H1 (cell line): ENCODE measurements around the gene FAR2. TPM values are rescaled to one million over a fixed set of nuclear protein-coding genes. Genes with fewer than 3 reads are reported as not detected.

Source experiments
- CTCF ChIA-PET: fragments of 300-600 bp; sonication (Branson Sonifier 250); formaldehyde crosslinking; loops from one replicate; lab custom pipeline; 2021; ENCODE audit not compliant: partially characterized antibody; lab: Charles Lee
- POLR2A ChIA-PET: fragments of 300-600 bp; sonication (Branson Sonifier 250); formaldehyde crosslinking; loops from one replicate; lab custom pipeline; 2021; ENCODE audit warnings: inconsistent platforms; ENCODE audit not compliant: partially characterized antibody; lab: Charles Lee
- DNase-seq, 2 experiments: peaks; one replicate each; pipeline versions ENCODE4 v3.0.0 to v3.0.0-alpha.2; 2010 to 2022; ENCODE audit warnings: low spot score in 2 of 2, low read depth in 1 of 2, mixed read lengths in 1 of 2
- FAIRE-seq: peaks from 2 replicates; lab custom pipeline; 2011; peaks lifted over from hg19 to GRCh38; lab: Jason Lieb, UNC
- H2AFZ ChIP-seq: 2 replicates; pipeline ENCODE4 v1.8.1; 2012; ENCODE audit warnings: low read length, inconsistent platforms
- H2AK5ac ChIP-seq: 2 replicates; pipeline ENCODE4 v1.6.1; 2013; ENCODE audit warnings: low read depth, low read length
- H2BK120ac ChIP-seq: replicated peaks from 2 replicates; pipeline ENCODE3; 2013; ENCODE audit warnings: low read depth, low read length, inconsistent platforms
- H2BK12ac ChIP-seq: 2 replicates; pipeline ENCODE4 v1.6.1; 2013; ENCODE audit warnings: low read depth, low read length
- H2BK15ac ChIP-seq: 2 replicates; pipeline ENCODE4 v1.6.1; 2013; ENCODE audit warnings: low read length
- H2BK20ac ChIP-seq: 2 replicates; pipeline ENCODE4 v1.6.1; 2013; ENCODE audit warnings: low read length
- H2BK5ac ChIP-seq: 2 replicates; pipeline ENCODE4 v1.6.1; 2013; ENCODE audit warnings: low read depth, low read length
- H3K14ac ChIP-seq: 2 replicates; pipeline ENCODE4 v1.6.1; 2013; ENCODE audit warnings: inconsistent platforms; ENCODE audit not compliant: insufficient read length
- H3K18ac ChIP-seq: 2 replicates; pipeline ENCODE4 v1.6.1; 2013; ENCODE audit warnings: low read length; ENCODE audit errors: extremely low read depth
- H3K23ac ChIP-seq: 2 replicates; pipeline ENCODE4 v1.6.1; 2013; ENCODE audit warnings: inconsistent platforms; ENCODE audit not compliant: insufficient read length
- H3K23me2 ChIP-seq: 2 replicates; pipeline ENCODE4 v1.6.1; 2013; ENCODE audit warnings: low read depth, low read length
- H3K27ac ChIP-seq: 2 replicates; pipeline ENCODE4 v1.6.1; 2011; ENCODE audit warnings: low read depth, low read length, inconsistent platforms
- H3K27me3 ChIP-seq, 4 experiments: replicated peaks in 1 of 4; 1 replicate in 1 of 4; 2 replicates in 3 of 4; pipeline versions ENCODE4 v1.6.1 to v1.8.1; 2011 to 2013; ENCODE audit warnings: low read length in 3 of 4, mild to moderate bottlenecking in 3 of 4, inconsistent platforms in 2 of 4, mixed read lengths in 2 of 4, moderate library complexity in 1 of 4; ENCODE audit not compliant: control insufficient read depth in 3 of 4, insufficient read depth in 3 of 4; ENCODE audit errors: extremely low read depth in 1 of 4
- H3K36me3 ChIP-seq, 4 experiments: 2 replicates each; pipeline versions ENCODE4 v1.6.1 to v1.8.1; 2011 to 2013; ENCODE audit warnings: mild to moderate bottlenecking in 4 of 4, low read length in 3 of 4, moderate library complexity in 2 of 4, control low read depth in 1 of 4, inconsistent platforms in 1 of 4; ENCODE audit not compliant: insufficient read depth in 4 of 4, control insufficient read depth in 2 of 4
- H3K4ac ChIP-seq: replicated peaks from 2 replicates; pipeline ENCODE3; 2013; ENCODE audit warnings: low read length, low read depth, mixed read lengths, inconsistent platforms; ENCODE audit not compliant: insufficient read length
- H3K4me1 ChIP-seq, 4 experiments: replicated peaks in 1 of 4; 1 replicate in 1 of 4; 2 replicates in 3 of 4; pipeline versions ENCODE4 v1.6.1 to v1.8.1; 2011 to 2013; ENCODE audit warnings: low read length in 3 of 4, inconsistent platforms in 2 of 4, mixed read lengths in 1 of 4; ENCODE audit not compliant: insufficient read depth in 4 of 4, control insufficient read depth in 3 of 4
- H3K4me2 ChIP-seq, 2 experiments: 2 replicates each; pipeline versions ENCODE4 v1.6.1 to v1.8.1; 2011 to 2013; ENCODE audit warnings: low read depth in 2 of 2, low read length in 2 of 2, control low read depth in 1 of 2, inconsistent platforms in 1 of 2, mild to moderate bottlenecking in 1 of 2; ENCODE audit not compliant: insufficient read depth in 1 of 2
- H3K4me3 ChIP-seq, 4 experiments: fragments of 200-600, 300-600 bp in 1 of 4; sonication (generic), shearing (Covaris generic), sonication (Bioruptor Twin) in 1 of 4; 2 replicates each; pipeline versions ENCODE4 v1.5.1 to v1.8.1; 2011 to 2016; ENCODE audit warnings: low read length in 4 of 4, low read depth in 3 of 4, control low read depth in 2 of 4, inconsistent platforms in 2 of 4, mild to moderate bottlenecking in 2 of 4, mixed read lengths in 1 of 4, moderate library complexity in 1 of 4; ENCODE audit not compliant: insufficient read depth in 2 of 4; ENCODE audit errors: extremely low read depth in 1 of 4
- H3K56ac ChIP-seq: replicated peaks from 2 replicates; pipeline ENCODE3; 2013; ENCODE audit warnings: low read depth, mild to moderate bottlenecking, mixed read lengths, low read length, inconsistent platforms; ENCODE audit not compliant: insufficient read length
- H3K79me1 ChIP-seq: 2 replicates; pipeline ENCODE4 v1.6.1; 2013; ENCODE audit warnings: low read depth, low read length, control low read depth
- H3K79me2 ChIP-seq, 2 experiments: 2 replicates each; pipeline versions ENCODE4 v1.6.1 to v1.8.1; 2012 to 2013; ENCODE audit warnings: low read length in 2 of 2, mild to moderate bottlenecking in 2 of 2, inconsistent platforms in 1 of 2; ENCODE audit not compliant: insufficient read depth in 2 of 2, control insufficient read depth in 1 of 2
- H3K9ac ChIP-seq, 4 experiments: replicated peaks in 1 of 4; 1 replicate in 1 of 4; 2 replicates in 3 of 4; pipeline versions ENCODE4 v1.6.1 to v1.8.1; 2011 to 2013; ENCODE audit warnings: low read depth in 3 of 4, low read length in 3 of 4, control low read depth in 2 of 4, mild to moderate bottlenecking in 2 of 4, moderate library complexity in 2 of 4, inconsistent platforms in 1 of 4; ENCODE audit errors: extremely low read depth in 1 of 4
- H3K9me3 ChIP-seq, 2 experiments: 2 replicates each; pipeline versions ENCODE4 v1.6.1 to v1.8.1; 2012 to 2013; ENCODE audit warnings: mild to moderate bottlenecking in 2 of 2, moderate library complexity in 2 of 2, control low read depth in 1 of 2, inconsistent platforms in 1 of 2, low read depth in 1 of 2, low read length in 1 of 2, mixed read lengths in 1 of 2; ENCODE audit not compliant: insufficient read depth in 2 of 2
- H4K20me1 ChIP-seq, 2 experiments: replicated peaks in 1 of 2; 2 replicates each; pipeline versions ENCODE3 to v1.8.1; 2011 to 2013; ENCODE audit warnings: inconsistent platforms in 2 of 2, low read length in 2 of 2, mild to moderate bottlenecking in 1 of 2; ENCODE audit not compliant: insufficient read depth in 2 of 2, control insufficient read depth in 1 of 2
- H4K5ac ChIP-seq: 2 replicates; pipeline ENCODE4 v1.6.1; 2013; ENCODE audit warnings: low read length, low read depth, mixed read lengths, inconsistent platforms; ENCODE audit not compliant: insufficient read length
- H4K8ac ChIP-seq: 2 replicates; pipeline ENCODE4 v1.8.0; 2013; ENCODE audit warnings: mild to moderate bottlenecking, moderate library complexity, low read length, inconsistent platforms; ENCODE audit not compliant: insufficient read depth; ENCODE audit errors: extremely low read depth
- H4K91ac ChIP-seq: replicated peaks from 2 replicates; pipeline ENCODE3; 2013; ENCODE audit warnings: low read length, mixed read lengths, inconsistent platforms; ENCODE audit not compliant: insufficient read length
- ASH2L ChIP-seq: fragments of 200-600, 300-600 bp; sonication (generic); IDR thresholded peaks from one replicate; pipeline ENCODE4 v1.7.1; 2017; ENCODE audit warnings: low read length
- BRCA1 ChIP-seq: IDR thresholded peaks from 2 replicates; pipeline ENCODE4 v1.6.1; 2012; ENCODE audit warnings: low read depth, low read length, improper control_type of control experiment
- CBX5 ChIP-seq: fragments of 300-800, 300-1000 bp; sonication (generic); IDR thresholded peaks from 2 replicates; pipeline ENCODE4 v1.7.1; 2016; ENCODE audit warnings: antibody characterized with exemption, low read length, low read depth
- CEBPB ChIP-seq: IDR thresholded peaks from 2 replicates; pipeline ENCODE4 v1.6.1; 2012; ENCODE audit warnings: low read depth, low read length
- CTBP2 ChIP-seq: IDR thresholded peaks from 2 replicates; pipeline ENCODE4 v1.7.0; 2011; ENCODE audit warnings: borderline replicate concordance, mild to moderate bottlenecking, moderate library complexity, mixed read lengths, low read length; ENCODE audit not compliant: insufficient read depth, insufficient read length
- FOSL1 ChIP-seq: IDR thresholded peaks from 2 replicates; pipeline ENCODE4 v1.6.1; 2011; ENCODE audit warnings: mild to moderate bottlenecking, low read depth, low read length, moderate library complexity; ENCODE audit not compliant: insufficient read depth
- JUND ChIP-seq: IDR thresholded peaks from 2 replicates; pipeline ENCODE4 v1.6.1; 2011; ENCODE audit warnings: mild to moderate bottlenecking, improper control_type of control experiment, low read length
- MAFK ChIP-seq: IDR thresholded peaks from 2 replicates; pipeline ENCODE4 v1.6.1; 2012; ENCODE audit warnings: low read depth, mild to moderate bottlenecking, improper control_type of control experiment, low read length
- RAD21 ChIP-seq, 2 experiments: IDR thresholded peaks in 1 of 2; conservative IDR thresholded peaks in 1 of 2; 2 replicates each; pipeline ENCODE4 v1.6.1; 2011; ENCODE audit warnings: low read depth in 2 of 2, low read length in 2 of 2, improper control_type of control experiment in 1 of 2, inconsistent platforms in 1 of 2, mild to moderate bottlenecking in 1 of 2, moderate library complexity in 1 of 2
- RXRA ChIP-seq: IDR thresholded peaks from 2 replicates; pipeline ENCODE4 v1.6.1; 2011; ENCODE audit warnings: low read depth, mild to moderate bottlenecking, low read length, moderate library complexity; ENCODE audit not compliant: insufficient read depth
- SP2 ChIP-seq: IDR thresholded peaks from 2 replicates; pipeline ENCODE4 v1.6.1; 2012; ENCODE audit warnings: mild to moderate bottlenecking, low read length, inconsistent platforms
- SP4 ChIP-seq: IDR thresholded peaks from 2 replicates; pipeline ENCODE4 v1.6.1; 2012; ENCODE audit warnings: low read length, inconsistent platforms
- TBP ChIP-seq: IDR thresholded peaks from 2 replicates; pipeline ENCODE4 v1.6.1; 2011; ENCODE audit warnings: low read depth, low read length, improper control_type of control experiment
- TEAD4 ChIP-seq: IDR thresholded peaks from 2 replicates; pipeline ENCODE4 v1.6.1; 2012; ENCODE audit warnings: low read depth, low read length, inconsistent platforms, mixed read lengths
- ZNF274 ChIP-seq: IDR thresholded peaks from 2 replicates; pipeline ENCODE4 v1.7.0; 2012; ENCODE audit warnings: low read length, borderline replicate concordance; ENCODE audit errors: extremely low read depth
- WGBS, 2 experiments: shearing (Covaris generic) in 1 of 2; methylation state at CpG; one replicate each; pipeline versions ENCODE4 v1.1.6 to v1.1.7; 2013 to 2015; ENCODE audit warnings: low lambda C conversion rate in 2 of 2, mixed read lengths in 2 of 2, inconsistent platforms in 1 of 2, low coverage in 1 of 2, missing lambda C conversion rate in 1 of 2; ENCODE audit not compliant: insufficient replicate concordance in 2 of 2, insufficient coverage in 1 of 2, insufficient read length in 1 of 2; ENCODE audit errors: extremely low coverage in 1 of 2, missing lambda C conversion rate in 1 of 2; 5-methylcytosine and 5-hydroxymethylcytosine counted together
- polyA plus RNA-seq, 7 experiments: library from polyadenylated mRNA; depleted of rRNA in 3 of 7; stranded (reverse) in 5 of 7; unstranded in 2 of 7; fragments of >200 nt in 5 of 7; fragments of 200-250 nt in 2 of 7; gene quantifications; 1 replicate in 5 of 7; 2 replicates in 1 of 7; 4 replicates in 1 of 7; pipeline versions ENCODE4 v1.2.1 to v1.2.3, GENCODE V29; 2011 to 2013; ENCODE audit warnings: missing spikeins in 2 of 7, mixed read lengths in 2 of 7
- total RNA-seq: library from RNA; stranded (reverse); fragmentation: NEBNext Ultra II Directional; extraction: Animal tissue kit (Norgen Biotek cat#: 25700); gene quantifications from 2 replicates; pipeline ENCODE4 v1.2.1, GENCODE V29; 2021

The FAR2 gene
- total and polyA plus RNA-seq, 2 of the 8 experiments (the other 6 are each of a cell fraction or from before 2014, with no cell fraction given), result 24.0 to 24.1 TPM

GRCh38 chr12:29155079-29155478, 6.0 kb downstream of the FAR2 start:
- DNase-seq (no peak), FAIRE-seq (no peak)
- H3K79me1 ChIP-seq, result no peaks in the 10 kb centered on the region; the same call in 1 of the 2 replicates
- no peak overlapping the region for H3K27ac ChIP-seq
- H3K18ac ChIP-seq, result no peak overlapping the region
- H2BK20ac ChIP-seq, result no peak overlapping the region
- no peak overlapping the region for H4K5ac ChIP-seq
- no peak overlapping the region for H3K4ac ChIP-seq
- no peak overlapping the region for H4K8ac ChIP-seq
- no peak overlapping the region for H2AFZ ChIP-seq
- no peaks in the 10 kb centered on the region; the same call in 1 of the 2 replicates for H3K23me2 ChIP-seq
- H4K20me1 ChIP-seq, result no peaks in the 10 kb centered on the region
- no peak overlapping the region for H3K14ac ChIP-seq
- POLR2A ChIA-PET, result no interaction called here
- no peak overlapping the region for H3K56ac ChIP-seq
- no peaks in the 10 kb centered on the region for H3K36me3 ChIP-seq
- 0 out of 7 replicates have a peak overlapping the region, but pooled peaks of 1 of the 4 experiments have one; percentile 5 for H3K9ac ChIP-seq
- no peak overlapping the region for H3K23ac ChIP-seq
- CTCF ChIA-PET, result no interaction called here
- no peak overlapping the region for H2AK5ac ChIP-seq
- no peaks in the 10 kb centered on the region for H3K9me3 ChIP-seq
- no peak overlapping the region for H2BK15ac ChIP-seq
- WGBS, 2 experiments, result 88% methylated on average over 1 of the region's 1 CpG; no CpG with 5 or more reads in 1 of the 2 experiments
- no peak overlapping the region for H2BK120ac ChIP-seq
- peaks cover 0 to 1% (median 0%) of the 10 kb centered on the region in 4 experiments; a peak in 2 of 7 replicates for H3K27me3 ChIP-seq
- H2BK5ac ChIP-seq, result no peak overlapping the region
- peaks cover 1 to 7% (median 3%) of the 10 kb centered on the region in 4 experiments; a peak in 6 of 7 replicates for H3K4me1 ChIP-seq
- H2BK12ac ChIP-seq, result peak overlapping the region; percentile 21; the same call in 1 of the 2 replicates
- no peak overlapping the region for H3K4me3 ChIP-seq
- H4K91ac ChIP-seq, result no peak overlapping the region
- peaks cover 0 to 21% of the 10 kb centered on the region in 2 experiments; a peak in 2 of 4 replicates for H3K79me2 ChIP-seq
- H3K4me2 ChIP-seq, result no peak overlapping the region
- TF ChIP-seq FOSL1, result no peak
- no peak for TF ChIP-seq RXRA
- no peak for TF ChIP-seq JUND
- no peak for TF ChIP-seq ZNF274
- TF ChIP-seq ASH2L, result no peak
- TF ChIP-seq CEBPB, result no peak
- no peak for TF ChIP-seq CTBP2
- TF ChIP-seq SP2, result no peak
- no peak for TF ChIP-seq RAD21 (IDR thresholded peaks at IDR 0.05 in 1 of 2, conservative IDR thresholded peaks at IDR 0.05 in 1 of 2; ENCODE audit: low read depth in 2 of 2, low read length in 2 of 2)
- TF ChIP-seq SP4, result no peak
- no peak for TF ChIP-seq BRCA1
- no peak for TF ChIP-seq CBX5
- TF ChIP-seq TBP, result no peak
- no peak for TF ChIP-seq TEAD4
- no peak for TF ChIP-seq MAFK
